Bone marrow (tissue), 2 donors: Measurements from ENCODE around the gene PGA3.
"Not testable (repeated sequence)": the region's sequence is repeated elsewhere in the genome, so short reads cannot be mapped to it uniquely, and the experiment has no call there.

Experiments
- DNase-seq, 2 donors: peaks; one replicate each; lab custom pipeline; 2025; lab: John Stamatoyannopoulos, UW

Gene PGA3

DNA sequence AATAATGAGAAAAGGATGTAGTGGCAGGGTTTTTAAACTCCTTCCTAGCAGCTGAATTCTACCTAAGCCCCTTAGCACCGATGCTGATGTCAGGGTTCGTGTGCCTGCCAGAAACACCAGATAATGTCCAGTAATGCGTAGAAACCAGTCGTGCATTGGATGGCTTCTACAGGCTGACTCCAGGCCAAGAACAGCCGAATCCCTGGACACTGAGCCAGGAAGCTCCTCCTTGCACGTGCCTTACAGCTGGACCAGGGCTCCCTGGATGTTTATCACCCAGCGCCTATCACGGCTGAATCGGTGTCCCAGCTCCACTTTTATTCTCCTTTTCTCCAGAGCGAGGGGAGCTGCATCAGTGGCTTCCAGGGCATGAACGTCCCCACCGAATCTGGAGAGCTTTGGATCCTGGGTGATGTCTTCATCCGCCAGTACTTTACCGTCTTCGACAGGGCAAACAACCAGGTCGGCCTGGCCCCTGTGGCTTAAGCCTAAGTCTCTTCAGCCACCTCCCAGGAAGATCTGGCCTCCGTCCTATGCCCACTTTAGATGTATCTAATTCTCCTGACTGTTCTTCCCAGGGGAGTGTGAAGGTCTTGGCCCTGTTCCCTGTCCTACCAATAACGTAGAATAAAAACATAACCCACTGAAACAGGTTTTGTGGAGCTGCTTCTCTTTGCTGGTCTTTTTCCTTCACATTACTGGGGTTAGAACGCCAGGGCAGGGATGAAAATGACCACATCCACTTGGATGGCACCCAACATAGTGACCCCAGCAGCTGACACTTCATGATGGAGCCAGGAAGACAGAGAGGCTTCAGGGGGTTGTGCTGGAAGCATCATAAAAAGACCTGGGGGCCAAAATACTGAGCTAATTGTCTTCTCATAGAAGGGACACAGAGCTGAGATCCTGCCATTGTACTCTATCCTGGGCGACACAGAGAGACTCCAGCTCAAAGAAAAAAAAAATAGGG is 47.8 kb downstream of the PGA3 start:
- not testable (repeated sequence) for DNase-seq

- DNase-seq = not testable (repeated sequence)
These were observed 49.0 kb downstream of the PGA3 start for GRCh38 chr11:61252332-61252731.

GRCh38 chr11:61254403-61255025 is 51.2 kb downstream of the PGA3 start:
- DNase-seq = peak; percentile 17 to 66

GRCh38 chr11:61256710-61257482 is 53.6 kb downstream of the PGA3 start:
- DNase-seq = peak in 1 of 2 donors; percentile 84

DNA sequence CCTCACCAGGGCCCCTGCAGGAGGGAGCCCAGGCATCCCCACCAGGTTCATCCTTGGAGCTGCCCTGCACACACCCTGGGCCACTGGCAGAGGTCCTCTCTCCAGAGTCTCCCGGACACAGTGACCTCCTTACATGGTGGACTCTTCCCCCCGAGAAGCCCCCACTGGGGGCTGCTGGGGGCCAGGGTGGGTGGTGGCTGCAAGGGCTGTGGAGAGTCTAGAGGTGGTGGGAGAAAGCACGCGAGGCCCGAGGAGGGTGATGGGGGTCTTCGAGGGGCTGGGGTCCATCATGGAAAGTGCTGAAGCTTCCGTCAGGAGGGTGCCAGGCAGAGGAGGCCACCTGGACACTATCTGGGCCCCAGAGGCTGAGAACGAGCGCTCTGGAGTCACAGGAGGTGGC is 55.2 kb downstream of the PGA3 start:
- DNase-seq = no peak

GRCh38 chr11:61259363-61259762 is 56.0 kb downstream of the PGA3 start:
- no peak for DNase-seq
